SH-SY5Y (cell line): Measurements from ENCODE around the gene DACH1.

Experiments used
- GATA2 ChIP-seq: IDR thresholded peaks from 2 replicates; pipeline ENCODE4 v1.6.1; 2011; ENCODE audit warnings: mild to moderate bottlenecking, low read depth, low read length
- GATA3 ChIP-seq: IDR thresholded peaks from 2 replicates; pipeline ENCODE4 v1.6.1; 2011; ENCODE audit warnings: low read depth, mild to moderate bottlenecking, low read length, moderate library complexity

- TF ChIP-seq GATA3 (no peak), GATA2 (no peak)
Measured at GRCh38 chr13:71590654-71591148, 276.3 kb downstream of the DACH1 start.
